ENCODE measurements around the gene CYFIP2. TPM values are rescaled to one million over a fixed set of nuclear protein-coding genes. Genes with fewer than 3 reads are reported as not detected.

CYFIP2 gene
- total RNA-seq, 1 donor from 2014 or later = 36.6 TPM

- DNase-seq (peak; percentile 55), ATAC-seq (peak in 1 of 2 donors; percentile 21)
- no peaks in the 10 kb centered on the region for H3K4me1 ChIP-seq
- intact Hi-C loops (cut with DNase I) = no loop called here
- H3K9me3 ChIP-seq = no peaks in the 10 kb centered on the region
- TF ChIP-seq CTCF (IDR thresholded peaks at IDR 0.05) = peak; percentile 51
- no peak overlapping the region for H3K27ac ChIP-seq
- no peak overlapping the region for H3K4me3 ChIP-seq
- H3K36me3 ChIP-seq = peaks cover 13% of the 10 kb centered on the region
- H3K27me3 ChIP-seq (ENCODE audit: low read depth) = no peaks in the 10 kb centered on the region
Measured at GRCh38 chr5:157342822-157343402, 77.0 kb downstream of the CYFIP2 start.

GRCh38 chr5:157343842-157344790, 78.2 kb downstream of the CYFIP2 start:
- no peaks in the 10 kb centered on the region for H3K4me1 ChIP-seq
- DNase-seq = no peak
- no peaks in the 10 kb centered on the region for H3K27me3 ChIP-seq (ENCODE audit: low read depth)
- H3K36me3 ChIP-seq = peaks cover 13% of the 10 kb centered on the region
- no peak for TF ChIP-seq CTCF (IDR thresholded peaks at IDR 0.05)
- H3K9me3 ChIP-seq = no peaks in the 10 kb centered on the region
- no peak for ATAC-seq
- intact Hi-C loops (cut with DNase I) = no loop called here
- H3K27ac ChIP-seq = no peak overlapping the region
- no peak overlapping the region for H3K4me3 ChIP-seq

GRCh38 chr5:157345067-157345466, 79.1 kb downstream of the CYFIP2 start:
- Histone ChIP-seq H3K4me3 (no peak overlapping the region), H3K36me3 (peaks cover 13% of the 10 kb centered on the region), H3K4me1 (no peaks in the 10 kb centered on the region), H3K9me3 (no peaks in the 10 kb centered on the region), H3K27me3 (ENCODE audit: low read depth) (no peaks in the 10 kb centered on the region), H3K27ac (no peak overlapping the region)
- ATAC-seq (no peak), DNase-seq (no peak)
- TF ChIP-seq CTCF (IDR thresholded peaks at IDR 0.05) = no peak
- intact Hi-C loops (cut with DNase I) = no loop called here

- no peaks in the 10 kb centered on the region for H3K4me1 ChIP-seq
- no peaks in the 10 kb centered on the region for H3K9me3 ChIP-seq
- H3K27me3 ChIP-seq (ENCODE audit: low read depth) = no peaks in the 10 kb centered on the region
- H3K27ac ChIP-seq = no peak overlapping the region
- no peak for TF ChIP-seq CTCF (IDR thresholded peaks at IDR 0.05)
- H3K4me3 ChIP-seq = no peak overlapping the region
- ATAC-seq (no peak), DNase-seq (no peak)
- intact Hi-C loops (cut with DNase I) = no loop called here
- H3K36me3 ChIP-seq = peaks cover 13% of the 10 kb centered on the region
Measured at GRCh38 chr5:157345485-157345884, 79.6 kb downstream of the CYFIP2 start.

- no peak overlapping the region for H3K27ac ChIP-seq
- H3K4me1 ChIP-seq = no peaks in the 10 kb centered on the region
- DNase-seq (no peak), ATAC-seq (no peak)
- TF ChIP-seq CTCF (IDR thresholded peaks at IDR 0.05) = no peak
- intact Hi-C loops (cut with DNase I) = no loop called here
- no peaks in the 10 kb centered on the region for H3K9me3 ChIP-seq
- no peaks in the 10 kb centered on the region for H3K27me3 ChIP-seq (ENCODE audit: low read depth)
- H3K4me3 ChIP-seq = no peak overlapping the region
- peaks cover 10% of the 10 kb centered on the region for H3K36me3 ChIP-seq
Measured at GRCh38 chr5:157347301-157348048, 81.6 kb downstream of the CYFIP2 start.

Data from lower lobe of right lung (tissue), 2 donors.